Effector memory CD8-positive, alpha-beta T cell (primary cell): Measurements from ENCODE around the gene GSDMA.
A peak's percentile ranks its signal among the peaks of the same experiment; 100 is the strongest.
"Not testable (repeated sequence)": the region's sequence is repeated elsewhere in the genome, so short reads cannot be mapped to it uniquely, and the experiment has no call there.

Experiments used
- ATAC-seq: fragments of 150-1000 bp; cut with Tn5 transposase; replicated peaks from 2 replicates; pipeline ENCODE4 v1.10.0; 2021; ENCODE audit warnings: mild to moderate bottlenecking, moderate library complexity
- DNase-seq, 3 experiments: peaks; one replicate each; pipeline ENCODE4 v3.0.0; 2021
- H3K27ac Mint-ChIP-seq, 2 donors: one replicate each; pipeline ENCODE4 v1.8.0; 2022; ENCODE audit warnings: mild to moderate bottlenecking in 2 of 2, mixed read lengths in 2 of 2, moderate library complexity in 2 of 2
- H3K27me3 Mint-ChIP-seq, 2 donors: one replicate each; pipeline ENCODE4 v1.8.0; 2022; ENCODE audit warnings: mixed read lengths in 2 of 2
- H3K36me3 Mint-ChIP-seq: one replicate; pipeline ENCODE4 v1.8.0; 2022; ENCODE audit warnings: mild to moderate bottlenecking, moderate library complexity, mixed read lengths; ENCODE audit not compliant: insufficient read depth
- H3K4me1 Mint-ChIP-seq, 2 donors: one replicate each; pipeline ENCODE4 v1.8.0; 2022; ENCODE audit warnings: low read depth in 2 of 2, mixed read lengths in 2 of 2
- H3K4me3 Mint-ChIP-seq, 2 donors: one replicate each; pipeline ENCODE4 v1.8.0; 2022; ENCODE audit warnings: mild to moderate bottlenecking in 2 of 2, mixed read lengths in 2 of 2, moderate library complexity in 2 of 2
- H3K9me3 Mint-ChIP-seq, 2 donors: one replicate each; pipeline ENCODE4 v1.8.0; 2022; ENCODE audit warnings: mixed read lengths in 2 of 2

Gene GSDMA

DNA sequence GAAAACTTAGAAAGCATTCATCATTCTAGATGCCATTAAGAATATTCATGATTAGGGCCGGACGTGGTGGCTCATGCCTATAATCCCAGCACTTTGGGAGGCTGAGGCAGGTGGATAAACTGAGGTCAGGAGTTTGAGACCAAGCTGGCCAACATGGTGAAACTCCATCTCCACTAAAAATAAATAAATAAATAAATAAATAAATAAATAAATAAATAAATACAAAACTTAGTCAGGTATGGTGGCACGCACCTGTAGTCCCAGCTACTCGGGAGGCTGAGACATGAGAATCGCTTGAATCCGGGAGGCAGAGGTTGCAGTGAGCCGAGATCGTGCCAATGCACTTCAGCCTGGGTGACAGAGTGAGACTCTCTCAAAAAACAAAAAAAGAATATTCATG is 38.5 kb downstream of the GSDMA start:
- not testable (repeated sequence) for H3K9me3 Mint-ChIP-seq, DNase-seq, ATAC-seq, H3K27me3 Mint-ChIP-seq, H3K4me1 Mint-ChIP-seq, H3K27ac Mint-ChIP-seq, H3K4me3 Mint-ChIP-seq
- H3K36me3 Mint-ChIP-seq, result peaks cover 15% of the 10 kb centered on the region

DNA sequence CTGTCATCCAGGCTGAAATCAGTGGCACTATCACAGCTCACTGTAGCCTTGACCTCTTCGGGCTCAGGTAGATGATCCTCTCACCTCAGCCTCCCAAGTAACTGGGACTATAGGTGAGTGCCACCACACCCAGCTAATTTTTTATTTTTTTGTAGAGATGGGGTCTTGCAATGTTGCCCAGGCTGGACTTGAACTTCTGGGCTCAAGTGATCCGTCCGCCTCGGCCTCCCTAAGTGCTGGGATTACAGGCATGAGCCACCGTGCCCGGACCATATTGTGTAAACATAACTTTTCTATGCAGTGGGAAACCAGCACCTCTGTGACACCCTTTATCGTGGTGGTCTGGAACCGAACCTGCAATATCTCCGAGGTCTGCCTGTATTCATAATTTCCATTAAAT is 41.3 kb downstream of the GSDMA start:
- H3K4me3 Mint-ChIP-seq, result no peak overlapping the region
- no peaks in the 10 kb centered on the region for H3K4me1 Mint-ChIP-seq
- peaks cover 0 to 5% of the 10 kb centered on the region in 2 donors for H3K27me3 Mint-ChIP-seq
- DNase-seq (no peak), ATAC-seq (no peak)
- H3K9me3 Mint-ChIP-seq, result no peaks in the 10 kb centered on the region
- H3K27ac Mint-ChIP-seq, result no peak overlapping the region
- H3K36me3 Mint-ChIP-seq, result no peaks in the 10 kb centered on the region

DNA sequence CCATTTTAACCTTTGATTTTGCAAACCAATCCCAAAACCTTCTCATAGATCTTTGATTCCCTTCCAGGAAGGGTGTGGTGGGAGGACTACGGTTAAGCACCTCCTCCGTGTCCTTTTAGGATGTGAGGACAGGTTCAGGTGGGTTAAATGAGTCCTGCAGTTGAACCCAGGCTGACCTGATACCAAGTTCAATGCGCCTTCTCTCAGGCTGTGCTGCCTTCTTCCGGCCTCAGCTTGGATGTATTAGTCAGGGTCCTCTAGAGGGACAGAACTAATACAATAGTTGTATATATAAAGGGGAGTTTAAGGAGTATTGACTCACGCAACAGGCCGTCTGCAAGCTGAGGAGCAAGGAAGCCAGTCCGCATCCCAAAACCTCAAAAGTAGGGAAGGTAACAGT is 41.9 kb downstream of the GSDMA start:
- no peaks in the 10 kb centered on the region for H3K4me1 Mint-ChIP-seq
- no peaks in the 10 kb centered on the region for H3K36me3 Mint-ChIP-seq
- H3K4me3 Mint-ChIP-seq, result no peak overlapping the region
- H3K27me3 Mint-ChIP-seq, result peaks cover 0 to 5% of the 10 kb centered on the region in 2 donors
- ATAC-seq (no peak), DNase-seq (no peak)
- no peak overlapping the region for H3K27ac Mint-ChIP-seq
- no peaks in the 10 kb centered on the region for H3K9me3 Mint-ChIP-seq

DNA sequence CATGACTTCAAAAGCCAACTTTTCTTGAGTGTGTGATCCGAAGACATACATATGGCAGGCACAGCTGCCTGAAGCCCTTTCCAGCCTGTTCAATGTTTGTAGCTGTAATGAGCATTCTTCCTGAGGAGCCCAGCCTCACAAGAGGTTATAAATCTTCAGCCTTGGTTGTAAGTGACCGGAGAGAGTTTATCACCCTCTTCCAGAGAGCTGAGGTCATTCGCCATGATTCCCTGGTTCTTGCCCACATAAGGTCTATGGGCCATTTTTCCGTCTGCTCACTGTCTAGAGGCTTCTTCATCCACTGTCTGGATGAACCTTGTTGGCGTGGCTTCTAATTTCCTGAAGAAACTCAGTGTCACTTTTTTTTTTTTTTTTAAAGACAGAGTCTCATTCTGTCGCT is 42.7 kb downstream of the GSDMA start:
- H3K4me1 Mint-ChIP-seq, result no peaks in the 10 kb centered on the region
- ATAC-seq (no peak), DNase-seq (no peak)
- no peak overlapping the region for H3K27ac Mint-ChIP-seq
- peaks cover 0 to 5% of the 10 kb centered on the region in 2 donors for H3K27me3 Mint-ChIP-seq
- H3K4me3 Mint-ChIP-seq, result no peak overlapping the region
- H3K9me3 Mint-ChIP-seq, result no peaks in the 10 kb centered on the region
- no peaks in the 10 kb centered on the region for H3K36me3 Mint-ChIP-seq

DNA sequence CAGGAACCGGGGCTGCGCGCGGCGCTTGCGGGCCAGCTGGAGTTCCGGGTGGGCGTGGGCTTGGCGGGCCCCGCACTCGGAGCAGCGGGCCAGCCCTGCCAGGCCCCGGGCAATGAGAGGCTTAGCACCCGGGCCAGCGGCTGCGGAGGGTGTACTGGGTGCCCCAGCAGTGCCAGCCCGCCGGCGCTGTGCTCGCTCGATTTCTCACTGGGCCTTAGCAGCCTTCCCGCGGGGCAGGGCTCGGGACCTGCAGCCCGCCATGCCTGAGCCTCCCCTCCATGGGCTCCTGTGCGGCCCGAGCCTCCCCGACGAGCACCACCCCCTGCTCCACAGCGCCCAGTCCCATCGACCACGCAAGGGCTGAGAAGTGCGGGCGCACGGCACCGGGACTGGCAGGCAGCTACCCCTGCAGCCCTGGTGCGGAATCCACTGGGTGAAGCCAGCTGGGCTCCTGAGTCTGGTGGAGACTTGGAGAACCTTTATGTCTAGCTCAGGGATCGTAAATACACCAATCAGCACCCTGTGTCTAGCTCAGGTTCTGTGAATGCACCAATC is 48.2 kb downstream of the GSDMA start:
- not testable (repeated sequence) for H3K36me3 Mint-ChIP-seq

GRCh38 chr17:40012017-40012647 is 49.3 kb downstream of the GSDMA start:
- not testable (repeated sequence) for ATAC-seq, DNase-seq, H3K4me3 Mint-ChIP-seq, H3K36me3 Mint-ChIP-seq, H3K27ac Mint-ChIP-seq, H3K9me3 Mint-ChIP-seq, H3K4me1 Mint-ChIP-seq
- peaks cover 8 to 16% of the 10 kb centered on the region in 2 donors for H3K27me3 Mint-ChIP-seq

More for the DNA sequence above, 48.2 kb downstream of the GSDMA start:
- H3K9me3 Mint-ChIP-seq, ATAC-seq, H3K4me3 Mint-ChIP-seq, H3K27ac Mint-ChIP-seq, H3K4me1 Mint-ChIP-seq, DNase-seq: not testable (repeated sequence)
- peaks cover 8 to 16% of the 10 kb centered on the region in 2 donors for H3K27me3 Mint-ChIP-seq

GRCh38 chr17:40014375-40014980 is 51.7 kb downstream of the GSDMA start:
- Mint-ChIP-seq H3K27ac (no peak overlapping the region), H3K9me3 (no peaks in the 10 kb centered on the region), H3K4me1 (peaks cover 6% of the 10 kb centered on the region in 2 donors), H3K27me3 (peaks cover 8 to 16% of the 10 kb centered on the region in 2 donors), H3K4me3 (no peak overlapping the region), H3K36me3 (peaks cover 6% of the 10 kb centered on the region)
- ATAC-seq (no peak), DNase-seq (no peak)

GRCh38 chr17:40015005-40015997 is 52.5 kb downstream of the GSDMA start, which contains the start of gene CSF3:
CSF3 (plus strand) TSS chr17:40015440; CDS start chr17:40015475, 35 bp downstream.
- Mint-ChIP-seq H3K27me3 (peaks cover 8 to 16% of the 10 kb centered on the region in 2 donors), H3K4me1 (peaks cover 6% of the 10 kb centered on the region in 2 donors), H3K9me3 (no peaks in the 10 kb centered on the region), H3K4me3 (no peak within 1 kb of the TSS), H3K36me3 (peaks cover 10% of the 10 kb centered on the region), H3K27ac (peak within 1 kb of the TSS in 1 of 2 donors; percentile 29)
- no peak for ATAC-seq
- DNase-seq, result no peak

DNA sequence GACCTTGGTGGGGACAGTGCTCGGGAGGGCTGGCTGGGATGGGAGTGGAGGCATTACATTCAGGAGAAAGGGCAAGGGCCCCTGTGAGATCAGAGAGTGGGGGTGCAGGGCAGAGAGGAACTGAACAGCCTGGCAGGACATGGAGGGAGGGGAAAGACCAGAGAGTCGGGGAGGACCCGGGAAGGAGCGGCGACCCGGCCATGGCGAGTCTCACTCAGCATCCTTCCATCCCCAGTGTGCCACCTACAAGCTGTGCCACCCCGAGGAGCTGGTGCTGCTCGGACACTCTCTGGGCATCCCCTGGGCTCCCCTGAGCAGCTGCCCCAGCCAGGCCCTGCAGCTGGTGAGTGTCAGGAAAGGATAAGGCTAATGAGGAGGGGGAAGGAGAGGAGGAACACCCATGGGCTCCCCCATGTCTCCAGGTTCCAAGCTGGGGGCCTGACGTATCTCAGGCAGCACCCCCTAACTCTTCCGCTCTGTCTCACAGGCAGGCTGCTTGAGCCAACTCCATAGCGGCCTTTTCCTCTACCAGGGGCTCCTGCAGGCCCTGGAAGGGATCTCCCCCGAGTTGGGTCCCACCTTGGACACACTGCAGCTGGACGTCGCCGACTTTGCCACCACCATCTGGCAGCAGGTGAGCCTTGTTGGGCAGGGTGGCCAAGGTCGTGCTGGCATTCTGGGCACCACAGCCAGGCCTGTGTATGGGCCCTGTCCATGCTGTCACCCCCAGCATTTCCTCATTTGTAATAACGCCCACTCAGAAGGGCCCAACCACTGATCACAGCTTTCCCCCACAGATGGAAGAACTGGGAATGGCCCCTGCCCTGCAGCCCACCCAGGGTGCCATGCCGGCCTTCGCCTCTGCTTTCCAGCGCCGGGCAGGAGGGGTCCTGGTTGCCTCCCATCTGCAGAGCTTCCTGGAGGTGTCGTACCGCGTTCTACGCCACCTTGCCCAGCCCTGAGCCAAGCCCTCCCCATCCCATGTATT is 53.5 kb downstream of the GSDMA start:
- no peak for DNase-seq
- Mint-ChIP-seq H3K9me3 (no peaks in the 10 kb centered on the region), H3K4me1 (peaks cover 6 to 8% of the 10 kb centered on the region in 2 donors), H3K36me3 (peaks cover 17% of the 10 kb centered on the region), H3K27me3 (peaks cover 8 to 14% of the 10 kb centered on the region in 2 donors), H3K27ac (peak overlapping the region in 1 of 2 donors; percentile 29), H3K4me3 (no peak overlapping the region)
- ATAC-seq, result no peak

DNA sequence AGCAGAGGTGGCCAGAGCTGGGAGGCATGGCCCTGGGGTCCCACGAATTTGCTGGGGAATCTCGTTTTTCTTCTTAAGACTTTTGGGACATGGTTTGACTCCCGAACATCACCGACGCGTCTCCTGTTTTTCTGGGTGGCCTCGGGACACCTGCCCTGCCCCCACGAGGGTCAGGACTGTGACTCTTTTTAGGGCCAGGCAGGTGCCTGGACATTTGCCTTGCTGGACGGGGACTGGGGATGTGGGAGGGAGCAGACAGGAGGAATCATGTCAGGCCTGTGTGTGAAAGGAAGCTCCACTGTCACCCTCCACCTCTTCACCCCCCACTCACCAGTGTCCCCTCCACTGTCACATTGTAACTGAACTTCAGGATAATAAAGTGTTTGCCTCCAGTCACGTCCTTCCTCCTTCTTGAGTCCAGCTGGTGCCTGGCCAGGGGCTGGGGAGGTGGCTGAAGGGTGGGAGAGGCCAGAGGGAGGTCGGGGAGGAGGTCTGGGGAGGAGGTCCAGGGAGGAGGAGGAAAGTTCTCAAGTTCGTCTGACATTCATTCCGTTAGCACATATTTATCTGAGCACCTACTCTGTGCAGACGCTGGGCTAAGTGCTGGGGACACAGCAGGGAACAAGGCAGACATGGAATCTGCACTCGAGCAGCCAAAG is 54.7 kb downstream of the GSDMA start:
- no peak for DNase-seq
- Mint-ChIP-seq H3K36me3 (peaks cover 23% of the 10 kb centered on the region), H3K9me3 (no peaks in the 10 kb centered on the region), H3K27me3 (peaks cover 0 to 2% of the 10 kb centered on the region in 2 donors), H3K4me1 (peaks cover 6 to 9% of the 10 kb centered on the region in 2 donors), H3K27ac (peak overlapping the region in 1 of 2 donors; percentile 29), H3K4me3 (no peak overlapping the region)
- ATAC-seq, result no peak

DNA sequence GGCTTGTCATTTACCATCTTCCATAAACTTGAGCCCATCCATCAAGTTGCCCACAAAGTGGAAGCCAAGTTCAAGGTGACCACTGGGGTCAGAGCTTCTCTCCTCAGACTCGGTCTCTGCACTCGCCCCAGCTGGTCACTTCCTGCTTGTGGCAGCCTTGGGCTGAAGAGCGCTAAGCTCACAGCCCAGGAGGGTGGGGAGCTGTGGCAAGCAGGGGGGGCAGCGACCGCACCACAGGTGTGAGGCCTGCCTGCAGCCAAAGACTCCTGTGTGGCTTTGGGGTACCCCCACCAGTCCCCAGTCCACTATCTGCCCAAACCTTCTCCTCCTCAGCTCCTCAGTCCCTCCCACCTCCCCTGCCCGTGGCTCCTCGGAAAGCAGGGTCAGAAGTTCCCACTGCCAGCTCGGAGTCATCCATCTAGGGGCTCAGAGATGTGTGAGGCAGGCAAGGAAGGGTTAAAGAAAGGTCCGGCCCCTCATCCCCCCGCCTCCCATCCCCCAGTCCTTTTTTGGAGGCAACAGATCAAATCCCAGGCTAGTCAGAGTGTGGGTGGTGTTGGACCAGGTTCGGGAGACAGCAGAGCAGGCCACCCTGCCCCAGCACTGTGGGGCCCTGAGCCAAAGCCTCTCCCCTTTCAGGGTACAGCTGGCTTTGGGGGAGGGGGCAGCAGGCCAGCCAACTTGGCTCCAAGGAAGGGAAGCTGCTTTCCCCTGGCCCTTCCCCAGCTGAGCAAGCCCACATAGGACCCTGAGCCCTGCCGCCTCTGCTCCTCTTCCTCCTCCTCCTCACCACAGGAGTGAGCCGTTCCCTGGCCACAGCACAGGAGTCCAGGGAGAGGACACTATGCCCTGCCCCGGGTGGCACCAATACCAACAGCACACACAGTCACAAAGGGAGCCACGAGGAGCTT is 55.7 kb downstream of the GSDMA start:
- H3K9me3 Mint-ChIP-seq, result no peaks in the 10 kb centered on the region
- no peak overlapping the region for H3K27ac Mint-ChIP-seq
- H3K27me3 Mint-ChIP-seq, result no peaks in the 10 kb centered on the region
- DNase-seq (no peak), ATAC-seq (no peak)
- H3K4me3 Mint-ChIP-seq, result no peak overlapping the region
- peaks cover 5 to 9% of the 10 kb centered on the region in 2 donors for H3K4me1 Mint-ChIP-seq
- peaks cover 21% of the 10 kb centered on the region for H3K36me3 Mint-ChIP-seq
